ENCODE measurements around the gene CTU2. TPM values are rescaled to one million over a fixed set of nuclear protein-coding genes. Genes with fewer than 3 reads are reported as not detected.

Gene CTU2
- total RNA-seq, 4 donors from 2014 or later: 4.4 to 13.2 (median 6.3) TPM

DNA sequence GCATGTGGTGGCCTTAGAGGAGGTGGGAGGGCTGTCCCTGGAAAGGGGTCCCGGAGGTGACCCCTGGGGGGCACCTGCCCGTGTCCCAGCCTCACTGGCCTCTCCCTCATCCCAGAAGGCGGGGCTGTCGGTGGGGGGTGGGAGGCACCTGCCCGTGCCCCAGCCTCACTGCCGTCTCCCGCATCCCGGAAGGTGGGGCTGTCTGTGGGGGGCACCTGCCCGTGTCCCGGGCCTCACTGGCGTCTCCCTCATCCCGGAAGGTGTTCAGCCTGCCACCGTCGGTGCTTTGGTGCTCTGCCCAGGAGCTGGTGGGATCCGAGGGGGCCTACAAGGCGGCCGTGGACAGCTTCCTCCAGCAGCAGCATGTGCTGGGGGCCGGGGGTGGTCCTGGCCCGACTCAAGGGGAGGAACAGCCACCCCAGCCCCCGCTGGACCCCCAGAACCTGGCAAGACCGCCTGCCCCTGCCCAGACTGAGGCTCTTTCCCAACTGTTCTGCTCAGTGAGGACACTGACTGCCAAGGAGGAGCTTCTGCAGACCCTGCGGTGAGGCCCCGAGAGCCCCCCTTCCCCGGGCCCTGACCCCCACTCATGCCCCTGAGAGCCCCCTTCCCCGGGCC lies 6.2 kb downstream of the CTU2 start:
- no peak for DNase-seq
- H3K4me1 ChIP-seq: peaks cover 2 to 19% (median 2%) of the 10 kb centered on the region in 3 donors
- intact Hi-C loops (cut with DNase I): no loop called here
- H3K9me3 ChIP-seq: no peaks in the 10 kb centered on the region
- peaks cover 30 to 54% (median 38%) of the 10 kb centered on the region in 3 donors for H3K36me3 ChIP-seq
- WGBS, 2 donors: no CpG with 5 or more reads among the region's 25 CpGs
- H3K4me3 ChIP-seq: no peak overlapping the region
- no peaks in the 10 kb centered on the region for H3K27me3 ChIP-seq
- no peak overlapping the region for H3K27ac ChIP-seq
- TF ChIP-seq POLR2A (IDR thresholded peaks at IDR 0.05): no peak
- TF ChIP-seq, protein P1, sequence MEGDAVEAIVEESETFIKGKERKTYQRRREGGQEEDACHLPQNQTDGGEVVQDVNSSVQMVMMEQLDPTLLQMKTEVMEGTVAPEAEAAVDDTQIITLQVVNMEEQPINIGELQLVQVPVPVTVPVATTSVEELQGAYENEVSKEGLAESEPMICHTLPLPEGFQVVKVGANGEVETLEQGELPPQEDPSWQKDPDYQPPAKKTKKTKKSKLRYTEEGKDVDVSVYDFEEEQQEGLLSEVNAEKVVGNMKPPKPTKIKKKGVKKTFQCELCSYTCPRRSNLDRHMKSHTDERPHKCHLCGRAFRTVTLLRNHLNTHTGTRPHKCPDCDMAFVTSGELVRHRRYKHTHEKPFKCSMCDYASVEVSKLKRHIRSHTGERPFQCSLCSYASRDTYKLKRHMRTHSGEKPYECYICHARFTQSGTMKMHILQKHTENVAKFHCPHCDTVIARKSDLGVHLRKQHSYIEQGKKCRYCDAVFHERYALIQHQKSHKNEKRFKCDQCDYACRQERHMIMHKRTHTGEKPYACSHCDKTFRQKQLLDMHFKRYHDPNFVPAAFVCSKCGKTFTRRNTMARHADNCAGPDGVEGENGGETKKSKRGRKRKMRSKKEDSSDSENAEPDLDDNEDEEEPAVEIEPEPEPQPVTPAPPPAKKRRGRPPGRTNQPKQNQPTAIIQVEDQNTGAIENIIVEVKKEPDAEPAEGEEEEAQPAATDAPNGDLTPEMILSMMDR (IDR thresholded peaks at IDR 0.05): no peak

DNA sequence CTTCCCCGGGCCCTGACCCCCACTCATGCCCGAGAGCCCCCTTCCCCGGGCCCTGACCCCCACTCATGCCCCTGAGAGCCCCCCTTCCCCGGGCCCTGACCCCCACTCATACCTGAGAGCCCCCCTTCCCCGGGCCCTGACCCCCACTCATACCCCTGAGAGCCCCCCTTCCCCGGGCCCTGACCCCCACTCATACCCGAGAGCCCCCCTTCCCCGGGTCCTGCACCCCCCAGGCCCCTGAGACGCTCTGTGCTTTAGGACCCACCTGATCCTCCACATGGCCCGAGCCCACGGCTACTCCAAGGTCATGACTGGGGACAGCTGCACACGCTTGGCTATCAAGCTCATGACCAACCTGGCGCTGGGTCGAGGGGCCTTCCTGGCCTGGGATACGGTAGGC lies 6.8 kb downstream of the CTU2 start:
- Histone ChIP-seq H3K27ac (no peak overlapping the region), H3K4me1 (peaks cover 0 to 13% (median 0%) of the 10 kb centered on the region in 3 donors), H3K9me3 (no peaks in the 10 kb centered on the region), H3K36me3 (peaks cover 30 to 59% (median 40%) of the 10 kb centered on the region in 3 donors), H3K27me3 (no peaks in the 10 kb centered on the region), H3K4me3 (no peak overlapping the region)
- intact Hi-C loops (cut with DNase I): no loop called here
- no peak for TF ChIP-seq POLR2A (IDR thresholded peaks at IDR 0.05)
- TF ChIP-seq, protein P1 (IDR thresholded peaks at IDR 0.05): no peak
- no peak for DNase-seq
- WGBS, 2 donors: no CpG with 5 or more reads among the region's 15 CpGs

DNA sequence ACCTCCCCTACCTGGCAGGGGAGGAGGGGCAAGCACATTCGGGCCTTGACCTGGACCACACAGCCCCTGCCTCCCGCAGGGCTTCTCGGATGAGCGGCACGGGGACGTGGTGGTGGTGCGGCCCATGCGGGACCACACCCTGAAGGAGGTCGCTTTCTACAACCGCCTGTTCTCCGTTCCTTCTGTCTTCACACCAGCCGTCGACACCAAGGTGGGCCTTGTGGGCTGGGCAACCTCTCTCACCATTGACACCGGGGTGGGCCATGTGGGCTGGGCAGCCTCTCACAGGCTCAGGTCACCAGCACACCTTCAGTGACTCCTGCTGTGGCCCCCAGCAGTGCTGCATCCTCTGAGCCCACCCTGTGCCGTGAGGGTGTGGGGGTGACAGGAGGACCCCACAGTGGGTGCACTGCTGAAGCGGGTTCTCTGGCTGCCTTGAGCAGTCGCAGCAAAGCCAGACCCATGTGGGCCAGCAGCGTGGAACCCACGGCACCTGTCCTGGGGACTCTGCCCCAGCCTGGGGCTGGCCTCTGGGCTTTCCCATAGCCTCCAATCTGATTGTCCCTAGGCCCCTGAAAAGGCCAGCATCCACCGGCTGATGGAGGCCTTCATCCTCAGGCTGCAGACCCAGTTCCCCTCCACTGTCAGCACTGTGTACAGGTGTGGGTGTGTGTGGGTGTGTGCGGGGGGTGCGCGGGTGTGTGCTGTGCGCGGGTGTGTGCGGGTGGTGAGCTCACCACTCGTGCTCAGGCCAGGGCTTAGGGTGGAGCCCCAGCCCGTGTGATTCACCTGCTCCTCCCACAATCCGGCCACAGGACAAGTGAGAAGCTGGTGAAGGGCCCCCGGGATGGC lies 7.5 kb downstream of the CTU2 start:
- intact Hi-C loops (cut with DNase I): no loop called here
- H3K27ac ChIP-seq: no peak overlapping the region
- no peak for DNase-seq
- TF ChIP-seq, protein P1 (IDR thresholded peaks at IDR 0.05): no peak
- TF ChIP-seq POLR2A (IDR thresholded peaks at IDR 0.05): no peak
- H3K4me1 ChIP-seq: peaks cover 0 to 6% (median 0%) of the 10 kb centered on the region in 3 donors
- H3K4me3 ChIP-seq: no peak overlapping the region
- H3K9me3 ChIP-seq: no peaks in the 10 kb centered on the region
- H3K27me3 ChIP-seq: no peaks in the 10 kb centered on the region
- peaks cover 33 to 67% (median 43%) of the 10 kb centered on the region in 3 donors for H3K36me3 ChIP-seq
- 80 to 86% methylated on average over 2 to 16 of the region's 30 CpGs for WGBS, 2 donors

DNA sequence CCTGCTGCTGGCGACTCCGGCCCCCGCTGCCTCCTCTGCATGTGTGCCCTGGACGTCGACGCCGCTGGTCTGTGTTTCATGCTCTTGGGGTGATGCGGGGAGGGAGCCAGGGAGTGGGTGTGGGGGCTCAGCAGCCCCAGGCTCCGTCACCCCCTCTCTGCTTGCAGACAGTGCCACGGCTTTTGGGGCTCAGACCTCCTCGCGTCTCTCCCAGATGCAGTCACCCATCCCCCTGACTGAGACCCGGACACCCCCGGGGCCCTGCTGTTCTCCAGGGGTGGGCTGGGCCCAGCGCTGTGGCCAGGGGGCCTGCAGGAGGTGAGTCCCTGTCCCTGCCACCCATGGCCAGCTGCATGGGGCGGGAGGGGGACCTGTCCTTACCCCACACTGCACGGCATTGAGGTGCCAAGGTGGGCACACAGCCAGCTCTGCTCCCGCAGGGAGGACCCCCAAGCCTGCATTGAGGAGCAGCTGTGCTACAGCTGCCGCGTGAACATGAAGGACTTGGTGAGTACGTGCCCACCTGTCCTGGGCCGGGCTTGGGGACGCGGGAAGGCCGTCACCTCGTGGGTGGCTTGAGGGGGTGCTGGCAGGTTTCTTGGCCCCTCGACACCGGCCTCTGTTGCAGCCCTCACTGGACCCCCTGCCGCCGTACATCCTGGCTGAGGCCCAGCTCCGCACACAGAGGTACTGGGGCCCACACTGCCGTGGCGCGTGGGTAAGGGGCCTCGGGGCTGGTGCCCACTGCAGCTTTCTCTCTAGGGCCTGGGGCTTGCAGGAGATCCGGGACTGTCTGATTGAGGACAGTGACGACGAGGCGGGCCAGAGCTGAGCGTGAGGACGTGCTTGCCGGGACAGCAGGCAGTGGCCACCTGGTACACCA lies 8.4 kb downstream of the CTU2 start:
- intact Hi-C loops (cut with DNase I): no loop called here

More for the DNA sequence above, 8.4 kb downstream of the CTU2 start:
- no peak overlapping the region for H3K27ac ChIP-seq
- 80 to 91% methylated on average over 4 to 7 of the region's 42 CpGs for WGBS, 2 donors
- no peaks in the 10 kb centered on the region for H3K9me3 ChIP-seq
- no peaks in the 10 kb centered on the region for H3K27me3 ChIP-seq
- H3K4me1 ChIP-seq: peaks cover 0 to 5% (median 0%) of the 10 kb centered on the region in 3 donors
- no peak overlapping the region for H3K4me3 ChIP-seq
- DNase-seq: no peak
- peaks cover 42 to 75% (median 52%) of the 10 kb centered on the region in 3 donors for H3K36me3 ChIP-seq
- TF ChIP-seq POLR2A (IDR thresholded peaks at IDR 0.05): no peak
- TF ChIP-seq, protein P1 (IDR thresholded peaks at IDR 0.05): no peak

Measured in esophagus squamous epithelium (tissue), 5 donors.